AG09319 (cell line): ENCODE results near the gene C17orf113.
A peak's percentile ranks its signal among the peaks of the same experiment; 100 is the strongest.

ENCODE experiments used
- DNase-seq: peaks from one replicate; pipeline ENCODE4 v3.0.0-alpha.2; 2010; ENCODE audit warnings: low read depth; ENCODE audit errors: extremely low read depth
- CTCF ChIP-seq: IDR thresholded peaks from 2 replicates; pipeline ENCODE4 v1.5.1; 2011; ENCODE audit warnings: low read depth, mild to moderate bottlenecking, inconsistent platforms, low read length, moderate library complexity

The C17orf113 gene

GRCh38 chr17:42039794-42040763 is 10.3 kb downstream of the C17orf113 start:
- TF ChIP-seq CTCF = no peak
- DNase-seq = no peak

GRCh38 chr17:42038221-42038973 is 12.0 kb downstream of the C17orf113 start:
- DNase-seq = no peak
- no peak for TF ChIP-seq CTCF

GRCh38 chr17:42034059-42034458 is 16.3 kb downstream of the C17orf113 start:
- no peak for TF ChIP-seq CTCF
- no peak for DNase-seq

GRCh38 chr17:42031584-42031983 is 18.8 kb downstream of the C17orf113 start:
- no peak for DNase-seq
- no peak for TF ChIP-seq CTCF

GRCh38 chr17:42028791-42029127 is 21.6 kb downstream of the C17orf113 start:
- TF ChIP-seq CTCF = no peak
- no peak for DNase-seq

GRCh38 chr17:42027961-42028790 is 22.2 kb downstream of the C17orf113 start:
- DNase-seq = no peak
- TF ChIP-seq CTCF = peak; percentile 4
